GM12872 (cell line): Measurements from ENCODE around the gene SPACA7.

ENCODE experiments used
- CTCF ChIP-seq: IDR thresholded peaks from 3 replicates; pipeline ENCODE4 v1.5.1; 2011; ENCODE audit warnings: low read depth, mild to moderate bottlenecking, low read length, moderate library complexity; ENCODE audit not compliant: insufficient read depth

Gene SPACA7

GRCh38 chr13:112332727-112333126 lies 43.4 kb upstream of the SPACA7 start:
- no peak for TF ChIP-seq CTCF

- TF ChIP-seq CTCF = no peak
Observed at GRCh38 chr13:112333756-112334543, 42.2 kb upstream of the SPACA7 start.

GRCh38 chr13:112335135-112335534 lies 41.0 kb upstream of the SPACA7 start:
- no peak for TF ChIP-seq CTCF

- TF ChIP-seq CTCF = no peak
Observed at GRCh38 chr13:112341446-112341845, 34.7 kb upstream of the SPACA7 start.

- no peak for TF ChIP-seq CTCF
Observed at GRCh38 chr13:112341976-112342735, 34.0 kb upstream of the SPACA7 start.

GRCh38 chr13:112342841-112343361 lies 33.3 kb upstream of the SPACA7 start:
- TF ChIP-seq CTCF = no peak

GRCh38 chr13:112343591-112343990 lies 32.6 kb upstream of the SPACA7 start:
- TF ChIP-seq CTCF = no peak
